ENCODE measurements around the gene SLC35A2. TPM values are rescaled to one million over a fixed set of nuclear protein-coding genes. Genes with fewer than 3 reads are reported as not detected.

The SLC35A2 gene
- 34.3 and 40.9 TPM in 2 replicates for total RNA-seq

GRCh38 chrX:48911412-48912182 lies at the start of gene SLC35A2:
SLC35A2 (minus strand) TSS chrX:48911646; CDS start chrX:48911636, 10 bp downstream.
- peak; percentile 52 for DNase-seq (ENCODE audit: low read depth)
- TF ChIP-seq CTCF (IDR thresholded peaks at IDR 0.05; ENCODE audit: insufficient read depth, low read length, poor library complexity, severe bottlenecking), result no peak
- Histone ChIP-seq H3K4me3 (ENCODE audit: low read depth, low read length) (peak within 1 kb of the TSS; percentile 85), H3K36me3 (ENCODE audit: control insufficient read depth, insufficient read depth, low read length) (no peaks in the 10 kb centered on the region), H3K27me3 (ENCODE audit: control insufficient read depth, insufficient read depth, low read length) (no peaks in the 10 kb centered on the region)

DNA sequence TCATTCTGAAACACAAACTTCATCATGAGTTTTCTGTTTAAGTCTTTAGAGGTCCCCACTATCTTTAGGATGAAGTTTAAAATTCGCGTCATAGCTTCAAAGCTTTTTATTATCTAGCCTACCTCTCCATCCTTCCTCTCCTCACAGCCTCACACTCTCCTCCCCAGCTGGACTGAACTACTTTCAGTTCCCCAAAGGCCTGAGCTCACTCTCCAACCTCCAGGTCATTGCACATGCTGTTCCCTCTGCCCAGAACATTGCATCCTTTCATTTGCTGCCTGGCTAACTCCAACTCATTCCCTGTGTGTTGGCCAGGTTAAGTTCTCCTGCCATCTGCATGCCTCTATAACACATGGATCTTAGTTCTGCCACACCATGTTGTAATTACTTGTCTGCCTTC lies 48.8 kb upstream of the SLC35A2 start:
- Histone ChIP-seq H3K27me3 (ENCODE audit: control insufficient read depth, insufficient read depth, low read length) (no peaks in the 10 kb centered on the region), H3K4me3 (ENCODE audit: low read depth, low read length) (no peak overlapping the region), H3K36me3 (ENCODE audit: control insufficient read depth, insufficient read depth, low read length) (no peaks in the 10 kb centered on the region)
- no peak for TF ChIP-seq CTCF (IDR thresholded peaks at IDR 0.05; ENCODE audit: insufficient read depth, low read length, poor library complexity, severe bottlenecking)
- DNase-seq (ENCODE audit: low read depth), result no peak

GRCh38 chrX:48958635-48959094 lies 47.2 kb upstream of the SLC35A2 start:
- peak overlapping the region; percentile 48 for H3K4me3 ChIP-seq (ENCODE audit: low read depth, low read length)
- no peak for DNase-seq (ENCODE audit: low read depth)
- H3K27me3 ChIP-seq (ENCODE audit: control insufficient read depth, insufficient read depth, low read length), result no peaks in the 10 kb centered on the region
- H3K36me3 ChIP-seq (ENCODE audit: control insufficient read depth, insufficient read depth, low read length), result no peaks in the 10 kb centered on the region
- TF ChIP-seq CTCF (IDR thresholded peaks at IDR 0.05; ENCODE audit: insufficient read depth, low read length, poor library complexity, severe bottlenecking), result no peak

DNA sequence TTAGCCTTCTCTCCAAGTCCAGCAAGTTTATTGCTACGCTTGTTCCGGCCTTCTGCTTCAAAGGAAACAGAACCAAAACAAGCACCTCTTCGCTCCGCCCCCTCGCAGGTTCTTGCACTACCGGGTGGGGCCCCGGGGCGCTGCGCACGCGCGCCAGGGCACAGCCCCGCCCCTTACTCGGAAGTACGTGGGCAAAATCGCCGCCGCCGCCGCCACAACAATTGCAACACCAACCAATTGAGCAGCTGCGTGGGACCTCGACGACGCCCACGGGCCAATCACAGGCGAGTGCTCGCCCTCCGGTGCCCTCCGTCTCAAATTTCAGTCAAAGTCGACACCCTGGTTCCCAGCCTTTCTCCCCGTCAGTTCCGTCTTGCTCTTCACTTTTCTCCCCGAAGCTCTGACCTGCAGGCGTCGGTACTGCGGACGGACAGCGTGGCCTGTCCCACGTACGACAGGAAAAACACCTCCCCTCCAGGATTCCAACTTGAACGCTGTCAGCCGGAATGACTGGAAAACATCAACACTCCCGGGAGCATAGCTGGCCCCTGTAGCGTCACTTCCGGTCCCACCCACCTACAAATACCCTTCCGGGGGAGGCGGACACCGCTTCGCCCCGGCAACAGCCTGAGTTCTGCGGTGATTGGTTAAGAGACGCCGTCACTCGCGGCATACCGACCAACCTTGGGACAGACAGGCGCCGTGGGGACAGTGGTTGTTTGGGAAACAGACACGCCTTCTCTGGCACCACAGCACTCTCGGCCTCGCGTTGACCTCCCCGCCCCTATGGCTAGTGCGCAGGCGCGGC lies 46.6 kb upstream of the SLC35A2 start:
- Histone ChIP-seq H3K36me3 (ENCODE audit: control insufficient read depth, insufficient read depth, low read length) (no peaks in the 10 kb centered on the region), H3K4me3 (ENCODE audit: low read depth, low read length) (peak overlapping the region; percentile 48), H3K27me3 (ENCODE audit: control insufficient read depth, insufficient read depth, low read length) (no peaks in the 10 kb centered on the region)
- TF ChIP-seq CTCF (IDR thresholded peaks at IDR 0.05; ENCODE audit: insufficient read depth, low read length, poor library complexity, severe bottlenecking), result no peak
- peak; percentile 88 for DNase-seq (ENCODE audit: low read depth)

DNA sequence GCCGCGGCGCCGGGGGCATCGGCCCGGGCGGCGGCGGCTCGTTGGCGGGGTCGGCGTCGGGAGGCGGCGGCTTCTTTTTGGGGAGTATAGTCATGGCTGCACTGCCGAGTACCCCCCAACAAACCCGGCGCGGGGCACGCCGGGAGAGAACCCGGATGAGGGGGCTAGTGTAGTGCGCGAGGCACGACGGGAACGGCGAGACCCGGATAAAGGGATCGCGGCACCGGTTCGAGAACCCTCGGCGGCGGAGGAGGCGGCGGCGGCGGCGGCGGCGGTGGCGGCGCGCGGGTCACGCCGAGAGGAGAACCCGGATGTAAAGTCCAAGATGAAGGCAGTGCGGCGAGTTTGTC lies 46.0 kb upstream of the SLC35A2 start, which contains the start of gene OTUD5:
Gene OTUD5 (minus strand): TSS at position 131 of the 350 bp plus-strand sequence. CDS start 37 bp downstream, at position 94.
- TF ChIP-seq CTCF (IDR thresholded peaks at IDR 0.05; ENCODE audit: insufficient read depth, low read length, poor library complexity, severe bottlenecking), result no peak
- Histone ChIP-seq H3K36me3 (ENCODE audit: control insufficient read depth, insufficient read depth, low read length) (no peaks in the 10 kb centered on the region), H3K27me3 (ENCODE audit: control insufficient read depth, insufficient read depth, low read length) (no peaks in the 10 kb centered on the region), H3K4me3 (ENCODE audit: low read depth, low read length) (peak within 1 kb of the TSS; percentile 48)
- no peak for DNase-seq (ENCODE audit: low read depth)
